Ovary (tissue), 9 donors: ENCODE measurements around the gene LMAN2L. TPM values are rescaled to one million over a fixed set of nuclear protein-coding genes. Genes with fewer than 3 reads are reported as not detected.

Source experiments
- DNase-seq, 5 donors: peaks; one replicate each; pipeline ENCODE4 v3.0.0-alpha.2; 2019 to 2020
- H3K27ac ChIP-seq, 2 donors: fragments of 200-600 bp; one replicate each; pipeline versions ENCODE4 v1.5.1 to v1.8.0; 2019 to 2022
- H3K27me3 ChIP-seq: fragments of 200-600 bp; one replicate; pipeline ENCODE4 v1.8.0; 2022
- H3K36me3 ChIP-seq: fragments of 200-600 bp; sonication (generic); one replicate; pipeline ENCODE4 v1.5.1; 2019
- H3K4me1 ChIP-seq: one replicate; pipeline ENCODE4 v1.8.1; 2013; ENCODE audit warnings: mild to moderate bottlenecking, moderate library complexity; ENCODE audit not compliant: insufficient read depth
- H3K4me3 ChIP-seq: fragments of 200-600 bp; sonication (generic); one replicate; pipeline ENCODE4 v1.5.1; 2017
- H3K9me3 ChIP-seq, 2 donors: fragments of 200-600 bp in 1 of 2; sonication (generic) in 1 of 2; one replicate each; pipeline versions ENCODE4 v1.5.1 to v1.8.1; 2013 to 2019; ENCODE audit warnings: mild to moderate bottlenecking in 1 of 2, moderate library complexity in 1 of 2
- CTCF ChIP-seq, 3 donors: fragments of 450-650 bp in 2 of 3; fragments of 200-600 bp in 1 of 3; IDR thresholded peaks; one replicate each; pipeline versions ENCODE4 v1.5.1 to v1.8.0; 2016 to 2022; ENCODE audit warnings: antibody characterized with exemption in 3 of 3, mild to moderate bottlenecking in 1 of 3
- EP300 ChIP-seq: sonication (generic); formaldehyde crosslinking; IDR thresholded peaks from one replicate; pipeline ENCODE4 v1.6.1; 2017; ENCODE audit warnings: antibody characterized with exemption
- POLR2A ChIP-seq: fragments of 450-650 bp; IDR thresholded peaks from one replicate; pipeline ENCODE4 v1.6.1; 2017; ENCODE audit warnings: antibody characterized with exemption, mild to moderate bottlenecking, moderate library complexity
- WGBS, 3 donors: extraction: QIAGEN DNeasy Blood & Tissue Kit in 1 of 3; methylation state at CpG; one replicate each; pipeline versions ENCODE4 v1.1.5 to v1.1.7; 2013 to 2017; 5-methylcytosine and 5-hydroxymethylcytosine counted together
- intact Hi-C, 4 donors: fragments of 100-400 bp; cut with DNase I; formaldehyde crosslinking; loops; one replicate each; pipeline versions ENCODE4 v1.11.0 to v1.15.1; 2022 to 2023
- polyA plus RNA-seq, 2 donors: library from polyadenylated mRNA; stranded (reverse); fragments of 200-250 nt in 1 of 2; fragments of 350-450 nt in 1 of 2; fragmentation: Illumina TruSeq in 1 of 2; extraction: RNeasy Lipid Tissue Mini Kit (QIAGEN cat#74804) in 1 of 2; gene quantifications; one replicate each; pipeline ENCODE4 v1.2.3, GENCODE V29; 2013 to 2014
- total RNA-seq, 7 donors: library from RNA; depleted of rRNA in 2 of 7; stranded (reverse); fragments of >200 nt in 2 of 7; fragmentation: NEBNext Ultra II Directional in 3 of 7; extraction: Animal tissue kit (Norgen Biotek cat#: 25700) in 3 of 7; gene quantifications; one replicate each; pipeline versions ENCODE4 v1.1.0 to v1.2.4, GENCODE V29; 2016 to 2023
- donor health status: DM: no; HTN: no; CAD: no; lungs with moderate emphysema.
- donor health status: DM: no; HTN: no; CAD: no.
- donor health status: Bipolar disorder and iron deficiency.
- donor health status: DM: yes; HTN: yes; CAD: no.
- donor health status: DM: no; HTN: no; CAD: no.
- donor health status: DM: yes; HTN: yes; CAD: no.

The LMAN2L gene
- total and polyA plus RNA-seq, 9 donors: 14.8 to 41.6 (median 23.1) TPM

- H3K9me3 ChIP-seq: no peaks in the 10 kb centered on the region
- peak in 1 of 5 donors; percentile 0 for DNase-seq
- no peak overlapping the region for H3K27ac ChIP-seq
- H3K27me3 ChIP-seq: no peaks in the 10 kb centered on the region
- TF ChIP-seq CTCF (IDR thresholded peaks at IDR 0.05): no peak
- no peak for TF ChIP-seq EP300
- no peak for TF ChIP-seq POLR2A
- H3K4me1 ChIP-seq: peaks cover 15% of the 10 kb centered on the region
- H3K36me3 ChIP-seq: no peaks in the 10 kb centered on the region
- intact Hi-C loops: no loop called here
- 93 to 95% (median 94%) methylated on average over 5 of the region's 5 CpGs for WGBS, 3 donors
- no peak overlapping the region for H3K4me3 ChIP-seq
Measured at GRCh38 chr2:96683307-96683706, 56.6 kb downstream of the LMAN2L start.

GRCh38 chr2:96681540-96681939, 58.3 kb downstream of the LMAN2L start:
- H3K27me3 ChIP-seq: no peaks in the 10 kb centered on the region
- H3K36me3 ChIP-seq: no peaks in the 10 kb centered on the region
- intact Hi-C loops: no loop called here
- no peaks in the 10 kb centered on the region for H3K9me3 ChIP-seq
- DNase-seq: no peak
- TF ChIP-seq POLR2A (no peak), CTCF (IDR thresholded peaks at IDR 0.05) (no peak), EP300 (no peak)
- 76 to 86% (median 82%) methylated on average over 4 of the region's 4 CpGs for WGBS, 3 donors
- H3K4me1 ChIP-seq: peaks cover 15% of the 10 kb centered on the region
- no peak overlapping the region for H3K27ac ChIP-seq
- no peak overlapping the region for H3K4me3 ChIP-seq

GRCh38 chr2:96680561-96681141, 59.2 kb downstream of the LMAN2L start:
- DNase-seq: peak in 1 of 5 donors; percentile 21
- intact Hi-C loops: no loop called here
- Histone ChIP-seq H3K36me3 (no peaks in the 10 kb centered on the region), H3K9me3 (no peaks in the 10 kb centered on the region), H3K4me3 (no peak overlapping the region), H3K27me3 (no peaks in the 10 kb centered on the region), H3K27ac (no peak overlapping the region), H3K4me1 (peaks cover 12% of the 10 kb centered on the region)
- TF ChIP-seq EP300 (no peak), CTCF (IDR thresholded peaks at IDR 0.05) (no peak), POLR2A (no peak)
- WGBS, 3 donors: 24 to 49% (median 32%) methylated on average over 5 of the region's 5 CpGs

GRCh38 chr2:96679848-96680247, 60.0 kb downstream of the LMAN2L start:
- intact Hi-C loops: loop anchor here in 1 of 4 donors (10.0 kb wide), 1 partner anchor 45 kb away; no protein-coding TSS in a partner anchor
- H3K36me3 ChIP-seq: no peaks in the 10 kb centered on the region
- peaks cover 5% of the 10 kb centered on the region for H3K4me1 ChIP-seq
- H3K4me3 ChIP-seq: no peak overlapping the region
- H3K9me3 ChIP-seq: no peaks in the 10 kb centered on the region
- TF ChIP-seq EP300 (no peak), CTCF (IDR thresholded peaks at IDR 0.05) (no peak), POLR2A (no peak)
- H3K27me3 ChIP-seq: no peaks in the 10 kb centered on the region
- 6 to 16% (median 12%) methylated on average over 9 of the region's 9 CpGs for WGBS, 3 donors
- no peak overlapping the region for H3K27ac ChIP-seq
- DNase-seq: peak in 1 of 5 donors; percentile 20
